HG02623 (cell line): ENCODE data around the gene VMP1.
"Not testable (repeated sequence)": the region's sequence is repeated elsewhere in the genome, so short reads cannot be mapped to it uniquely, and the experiment has no call there.

Source experiments
- ATAC-seq: cut with Tn5 transposase; IDR thresholded peaks from one replicate; pipeline ENCODE4 v1.9.1; 2021; ENCODE audit warnings: moderate library complexity; ENCODE audit not compliant: unreplicated experiment

The VMP1 gene

GRCh38 chr17:59776577-59776976, 69.1 kb downstream of the VMP1 start:
- ATAC-seq, result no peak

GRCh38 chr17:59777033-59777432, 69.6 kb downstream of the VMP1 start:
- no peak for ATAC-seq

GRCh38 chr17:59778996-59779395, 71.5 kb downstream of the VMP1 start:
- no peak for ATAC-seq

GRCh38 chr17:59779521-59779920, 72.1 kb downstream of the VMP1 start:
- ATAC-seq, result no peak

GRCh38 chr17:59780548-59780947, 73.1 kb downstream of the VMP1 start:
- ATAC-seq, result not testable (repeated sequence)

- no peak for ATAC-seq
Measured at GRCh38 chr17:59783221-59784047, 76.0 kb downstream of the VMP1 start.

GRCh38 chr17:59785091-59785799, 77.8 kb downstream of the VMP1 start:
- ATAC-seq, result no peak

- no peak for ATAC-seq
Measured at GRCh38 chr17:59786213-59786535, 78.7 kb downstream of the VMP1 start.

GRCh38 chr17:59786536-59787319, 79.3 kb downstream of the VMP1 start:
- ATAC-seq, result peak; percentile 90

GRCh38 chr17:59789849-59790248, 82.4 kb downstream of the VMP1 start:
- not testable (repeated sequence) for ATAC-seq

GRCh38 chr17:59790418-59790817, 83.0 kb downstream of the VMP1 start:
- not testable (repeated sequence) for ATAC-seq

GRCh38 chr17:59790910-59791309, 83.5 kb downstream of the VMP1 start:
- no peak for ATAC-seq

- no peak for ATAC-seq
Measured at GRCh38 chr17:59791603-59792457, 84.4 kb downstream of the VMP1 start.

GRCh38 chr17:59792458-59792823, 85.0 kb downstream of the VMP1 start:
- ATAC-seq, result not testable (repeated sequence)

GRCh38 chr17:59793205-59793604, 85.8 kb downstream of the VMP1 start:
- ATAC-seq, result no peak

- no peak for ATAC-seq
Measured at GRCh38 chr17:59796138-59796537, 88.7 kb downstream of the VMP1 start.

GRCh38 chr17:59796785-59797205, 89.3 kb downstream of the VMP1 start:
- no peak for ATAC-seq

- ATAC-seq, result no peak
Measured at GRCh38 chr17:59798111-59798510, 90.7 kb downstream of the VMP1 start.

- ATAC-seq, result no peak
Measured at GRCh38 chr17:59800530-59800942, 93.1 kb downstream of the VMP1 start.

- no peak for ATAC-seq
Measured at GRCh38 chr17:59802160-59802559, 94.7 kb downstream of the VMP1 start.
